HG02938 (cell line): ENCODE results near the gene CTTNBP2NL.
"Not testable (repeated sequence)": the region's sequence is repeated elsewhere in the genome, so short reads cannot be mapped to it uniquely, and the experiment has no call there.

Source experiments
- ATAC-seq: cut with Tn5 transposase; IDR thresholded peaks from one replicate; pipeline ENCODE4 v1.9.1; 2021; ENCODE audit warnings: mild to moderate bottlenecking, moderate library complexity; ENCODE audit not compliant: unreplicated experiment

Gene CTTNBP2NL

GRCh38 chr1:112423207-112423606 is 27.2 kb downstream of the CTTNBP2NL start:
- ATAC-seq: no peak

GRCh38 chr1:112423666-112424065 is 27.7 kb downstream of the CTTNBP2NL start:
- not testable (repeated sequence) for ATAC-seq

GRCh38 chr1:112429749-112430148 is 33.7 kb downstream of the CTTNBP2NL start:
- no peak for ATAC-seq

- ATAC-seq: no peak
Measured at GRCh38 chr1:112431038-112431437, 35.0 kb downstream of the CTTNBP2NL start.

GRCh38 chr1:112435448-112435847 is 39.4 kb downstream of the CTTNBP2NL start:
- no peak for ATAC-seq

DNA sequence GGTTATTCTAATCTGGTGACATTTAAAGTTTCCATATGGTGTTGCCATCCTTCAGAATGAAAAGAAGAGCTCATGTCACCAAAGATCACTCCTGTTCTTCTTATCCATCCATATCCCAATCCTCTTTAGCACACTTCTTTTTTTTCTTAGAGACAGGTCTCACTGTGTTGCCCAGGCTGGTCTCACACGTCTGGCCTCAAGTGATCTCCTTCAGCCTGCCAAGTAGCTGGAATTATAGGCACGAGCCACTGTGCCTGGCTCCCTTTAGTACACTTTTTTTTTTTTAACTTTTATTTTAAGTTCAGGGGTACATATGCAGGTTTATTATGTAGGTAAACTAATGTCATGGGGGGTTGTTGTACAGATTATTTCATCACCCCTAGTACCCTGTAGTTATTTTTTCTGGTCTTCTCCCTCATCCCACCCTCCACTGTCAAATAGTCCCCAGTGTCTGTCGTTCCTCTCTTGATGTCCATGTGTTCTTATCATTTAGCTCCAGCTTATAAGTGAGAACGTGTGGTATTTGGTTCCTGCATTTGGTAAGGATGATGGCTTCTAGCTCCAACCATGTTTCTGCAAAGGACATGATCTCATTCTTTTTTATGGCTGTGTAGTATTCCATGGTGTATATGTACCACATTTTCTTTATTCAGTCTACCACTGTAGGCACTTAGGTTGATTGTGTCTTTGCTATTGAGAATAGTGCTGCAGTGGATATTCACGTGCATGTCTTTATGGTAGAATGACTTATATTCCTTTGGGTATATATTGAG is 40.6 kb downstream of the CTTNBP2NL start:
- ATAC-seq: no peak

- ATAC-seq: not testable (repeated sequence)
Measured at GRCh38 chr1:112438156-112438555, 42.1 kb downstream of the CTTNBP2NL start.

DNA sequence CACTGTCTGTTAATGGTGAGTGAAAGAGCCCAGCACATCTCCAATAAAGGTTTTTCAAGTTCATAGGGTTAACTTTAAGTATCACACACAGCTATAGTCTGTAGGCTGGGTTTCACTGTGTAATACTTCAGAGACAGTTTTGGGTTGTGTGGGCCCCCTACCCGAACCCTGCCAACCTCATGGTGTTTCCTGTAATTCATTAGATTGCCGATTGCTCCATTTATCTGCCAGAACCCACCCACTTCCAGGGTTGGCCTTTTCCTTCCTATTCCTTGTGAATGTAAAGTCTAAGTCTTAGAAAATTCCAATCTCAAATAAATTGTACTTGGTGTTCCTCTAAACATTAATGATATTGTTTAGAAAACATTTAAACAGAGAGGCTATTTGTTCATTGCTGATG is 43.6 kb downstream of the CTTNBP2NL start:
- no peak for ATAC-seq

DNA sequence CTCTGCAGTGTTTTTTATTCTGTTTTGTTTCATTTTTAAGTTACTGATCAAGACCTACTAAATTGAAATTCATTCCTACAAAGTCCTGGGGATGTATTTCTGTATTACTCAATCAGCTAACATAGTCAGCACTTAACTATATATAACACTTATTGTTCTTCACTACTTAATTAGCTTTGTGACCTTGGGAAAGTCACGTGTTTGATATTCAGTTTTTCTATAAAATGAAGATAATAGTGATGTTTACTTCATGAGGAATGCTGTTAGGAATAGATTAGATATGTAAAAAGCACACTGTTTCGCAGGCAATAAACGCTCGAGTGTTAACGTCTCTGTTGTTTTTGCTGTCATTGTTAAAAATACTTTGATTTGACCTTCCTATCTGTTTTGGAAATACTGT is 44.6 kb downstream of the CTTNBP2NL start:
- ATAC-seq: no peak

DNA sequence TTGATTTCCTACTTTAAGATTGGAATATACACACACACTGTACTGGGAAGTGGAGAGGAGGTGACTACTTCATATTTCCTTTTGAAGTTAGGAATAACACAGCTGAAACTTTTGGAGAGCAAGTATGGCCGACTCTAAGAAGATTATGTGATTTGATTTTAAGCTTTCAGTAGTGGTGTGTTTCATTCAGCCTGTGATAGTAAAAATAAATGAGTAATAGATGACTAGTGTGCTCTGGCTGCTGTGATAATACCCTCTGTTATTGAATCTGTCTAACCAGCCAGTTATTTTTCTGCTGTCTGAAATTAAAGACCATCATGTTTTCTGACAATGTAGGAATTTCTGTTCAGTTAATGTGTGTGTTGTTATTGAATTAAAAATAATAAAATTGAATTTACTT is 48.3 kb downstream of the CTTNBP2NL start:
- ATAC-seq: no peak

- ATAC-seq: no peak
Measured at GRCh38 chr1:112445596-112445995, 49.6 kb downstream of the CTTNBP2NL start.

GRCh38 chr1:112446411-112446810 is 50.4 kb downstream of the CTTNBP2NL start:
- no peak for ATAC-seq

GRCh38 chr1:112448904-112449629 is 53.1 kb downstream of the CTTNBP2NL start:
- no peak for ATAC-seq

GRCh38 chr1:112449630-112449983 is 53.6 kb downstream of the CTTNBP2NL start:
- ATAC-seq: no peak

DNA sequence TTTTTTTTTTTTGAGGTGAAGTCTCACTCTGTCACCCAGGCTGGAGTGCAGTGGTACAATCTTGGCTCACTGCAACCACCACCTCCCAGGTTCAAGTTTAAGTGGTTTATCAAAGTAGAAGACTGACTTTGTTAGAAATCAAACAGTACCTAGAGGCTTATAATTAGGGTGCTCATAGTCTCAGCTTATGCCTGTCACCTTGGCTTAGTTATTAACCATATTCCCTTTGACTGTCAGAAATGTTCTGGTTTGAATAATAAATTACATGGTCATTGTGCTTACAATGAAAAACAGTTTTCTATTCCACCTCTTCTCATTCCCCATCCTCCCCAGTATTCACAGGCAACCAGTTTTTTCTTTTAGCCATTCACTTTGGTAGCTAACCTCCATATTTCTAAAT is 54.8 kb downstream of the CTTNBP2NL start:
- no peak for ATAC-seq

DNA sequence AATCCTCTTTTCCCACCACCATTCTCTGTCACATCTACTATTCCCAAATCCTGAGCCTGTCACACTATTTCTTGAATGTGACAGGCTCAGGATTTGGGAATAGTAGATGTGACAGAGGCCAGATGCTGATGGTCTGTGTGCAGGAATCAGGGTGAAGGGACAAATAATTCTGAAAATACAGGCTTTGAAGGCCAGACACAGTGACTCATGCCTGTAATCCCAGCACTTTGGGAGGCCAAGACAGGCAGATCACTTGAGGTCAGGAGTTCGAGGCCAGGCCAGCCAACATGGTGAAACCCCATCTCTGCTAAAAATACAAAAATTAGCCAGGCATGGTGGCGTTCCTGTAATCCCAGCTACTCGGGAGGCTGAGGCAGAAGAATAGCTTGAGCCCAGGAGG is 55.3 kb downstream of the CTTNBP2NL start:
- not testable (repeated sequence) for ATAC-seq

- no peak for ATAC-seq
Measured at GRCh38 chr1:112453876-112454275, 57.9 kb downstream of the CTTNBP2NL start.

- ATAC-seq: no peak
Measured at GRCh38 chr1:112454316-112454715, 58.3 kb downstream of the CTTNBP2NL start.

DNA sequence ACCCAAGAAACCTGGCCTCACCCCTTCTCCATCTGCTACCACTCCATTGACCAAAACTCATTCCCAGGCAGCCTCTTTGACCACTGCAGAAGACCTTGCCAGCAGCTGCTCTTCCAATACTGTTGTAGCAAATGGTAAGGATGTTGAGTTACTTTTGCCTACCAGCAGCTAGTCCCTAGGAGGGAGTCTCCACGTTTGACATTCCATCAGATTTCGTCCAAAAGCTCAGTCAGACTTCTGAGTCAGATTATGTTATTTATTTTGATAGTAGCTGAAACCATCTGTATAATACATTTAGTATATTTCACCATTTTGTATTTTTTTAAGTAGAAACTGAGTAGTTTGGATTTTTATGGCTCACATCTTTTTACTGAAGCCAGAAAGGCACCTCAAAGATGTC is 61.2 kb downstream of the CTTNBP2NL start:
- no peak for ATAC-seq

DNA sequence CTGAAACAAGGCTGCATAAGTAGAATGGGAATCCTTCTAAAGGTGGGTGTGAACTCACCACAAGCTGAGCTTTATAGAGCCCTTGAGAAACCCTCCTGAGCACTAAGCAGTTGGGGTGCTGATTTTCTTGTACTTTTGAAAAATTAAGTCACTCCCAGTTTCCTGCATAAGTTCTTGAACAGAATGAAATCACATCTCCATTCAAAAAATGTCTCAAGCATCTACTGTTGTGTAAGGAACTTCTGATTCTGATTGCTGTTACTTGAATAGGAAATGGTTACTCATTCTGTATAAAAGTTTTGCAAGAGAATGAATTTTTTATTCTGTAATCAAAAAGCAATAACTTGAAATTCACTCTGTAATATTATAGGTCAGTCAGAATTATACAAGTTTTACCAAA is 61.9 kb downstream of the CTTNBP2NL start:
- ATAC-seq: no peak

DNA sequence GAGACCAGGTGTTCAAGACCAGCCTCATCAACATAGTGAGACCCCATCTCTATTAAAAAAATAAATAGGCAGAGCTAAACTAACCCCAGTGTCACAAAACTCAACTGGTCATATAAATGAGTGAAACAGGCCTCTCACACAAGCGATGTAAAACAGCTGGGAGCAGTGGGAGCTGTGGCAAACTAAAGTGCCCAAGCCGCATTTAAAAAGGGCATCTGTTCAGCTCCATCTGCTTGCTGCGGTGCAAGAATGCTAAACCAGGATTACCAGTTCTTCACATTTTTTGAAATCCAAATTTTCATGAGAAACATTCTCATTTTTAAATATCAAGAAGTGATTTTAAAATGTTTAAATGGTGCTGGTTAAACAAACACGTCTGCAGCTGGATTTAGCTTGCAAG is 62.7 kb downstream of the CTTNBP2NL start:
- ATAC-seq: no peak

DNA sequence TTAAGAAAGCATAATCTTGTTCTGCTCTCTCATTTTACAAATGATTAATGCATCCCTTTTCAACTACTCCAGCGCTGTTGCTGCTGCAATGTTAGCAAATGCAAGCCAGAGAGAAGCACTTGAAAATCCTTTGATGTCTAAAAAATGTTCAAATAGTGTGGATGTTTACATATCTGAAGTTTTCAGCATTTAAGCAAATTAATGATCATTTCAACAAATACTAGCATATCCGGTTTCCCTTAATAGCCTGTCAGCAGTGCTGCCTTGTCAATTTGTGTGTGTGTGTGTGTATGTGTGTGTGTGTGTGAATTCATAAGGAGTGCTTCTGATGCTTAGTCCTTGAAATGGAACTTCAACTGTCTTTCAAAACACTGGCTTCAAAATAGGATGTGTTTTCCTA is 64.6 kb downstream of the CTTNBP2NL start:
- no peak for ATAC-seq
